ENCODE data around the gene PPP1R14D. TPM values are rescaled to one million over a fixed set of nuclear protein-coding genes. Genes with fewer than 3 reads are reported as not detected.

Gene PPP1R14D
- total RNA-seq, 4 donors from 2014 or later, result not detected

DNA sequence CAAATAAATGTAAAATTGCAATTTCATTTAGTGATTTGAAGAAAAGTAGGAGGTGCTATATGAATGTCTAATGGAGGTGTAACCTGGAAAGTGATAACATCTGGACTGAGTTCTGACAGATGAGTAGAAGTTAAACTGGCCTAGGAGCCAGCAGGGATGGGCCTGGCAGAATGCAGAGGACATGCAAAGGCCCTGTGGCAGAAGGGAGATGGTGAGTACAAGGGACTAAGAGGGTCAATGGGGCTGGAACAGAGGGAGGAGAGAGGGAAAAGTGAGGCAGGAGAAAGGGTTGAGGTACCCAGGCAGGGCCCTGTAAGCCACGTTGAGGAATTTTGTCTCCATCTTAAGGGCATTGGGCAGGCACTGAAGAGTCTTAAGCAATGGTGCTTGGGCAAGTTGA lies 3.4 kb upstream of the PPP1R14D start:
- no peaks in the 10 kb centered on the region for H3K4me1 ChIP-seq
- intact Hi-C loops (cut with DNase I), result no loop called here
- no peak for DNase-seq (ENCODE audit: extremely low spot score)
- TF ChIP-seq, protein P1, sequence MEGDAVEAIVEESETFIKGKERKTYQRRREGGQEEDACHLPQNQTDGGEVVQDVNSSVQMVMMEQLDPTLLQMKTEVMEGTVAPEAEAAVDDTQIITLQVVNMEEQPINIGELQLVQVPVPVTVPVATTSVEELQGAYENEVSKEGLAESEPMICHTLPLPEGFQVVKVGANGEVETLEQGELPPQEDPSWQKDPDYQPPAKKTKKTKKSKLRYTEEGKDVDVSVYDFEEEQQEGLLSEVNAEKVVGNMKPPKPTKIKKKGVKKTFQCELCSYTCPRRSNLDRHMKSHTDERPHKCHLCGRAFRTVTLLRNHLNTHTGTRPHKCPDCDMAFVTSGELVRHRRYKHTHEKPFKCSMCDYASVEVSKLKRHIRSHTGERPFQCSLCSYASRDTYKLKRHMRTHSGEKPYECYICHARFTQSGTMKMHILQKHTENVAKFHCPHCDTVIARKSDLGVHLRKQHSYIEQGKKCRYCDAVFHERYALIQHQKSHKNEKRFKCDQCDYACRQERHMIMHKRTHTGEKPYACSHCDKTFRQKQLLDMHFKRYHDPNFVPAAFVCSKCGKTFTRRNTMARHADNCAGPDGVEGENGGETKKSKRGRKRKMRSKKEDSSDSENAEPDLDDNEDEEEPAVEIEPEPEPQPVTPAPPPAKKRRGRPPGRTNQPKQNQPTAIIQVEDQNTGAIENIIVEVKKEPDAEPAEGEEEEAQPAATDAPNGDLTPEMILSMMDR (IDR thresholded peaks at IDR 0.05), result no peak
- no peak for TF ChIP-seq POLR2AphosphoS5 (IDR thresholded peaks at IDR 0.05)
- TF ChIP-seq POLR2A (IDR thresholded peaks at IDR 0.05; ENCODE audit: low read depth), result no peak
- TF ChIP-seq EP300 (IDR thresholded peaks at IDR 0.05), result no peak
- H3K36me3 ChIP-seq, result no peaks in the 10 kb centered on the region
- 50% methylated on average over 1 of the region's 1 CpG for WGBS
- no peaks in the 10 kb centered on the region for H3K9me3 ChIP-seq
- H3K27me3 ChIP-seq, result peaks cover 0 to 9% (median 0%) of the 10 kb centered on the region in 4 donors
- H3K4me3 ChIP-seq, result no peak overlapping the region
- no peak overlapping the region for H3K27ac ChIP-seq (replicated peaks in 1 of 4)

DNA sequence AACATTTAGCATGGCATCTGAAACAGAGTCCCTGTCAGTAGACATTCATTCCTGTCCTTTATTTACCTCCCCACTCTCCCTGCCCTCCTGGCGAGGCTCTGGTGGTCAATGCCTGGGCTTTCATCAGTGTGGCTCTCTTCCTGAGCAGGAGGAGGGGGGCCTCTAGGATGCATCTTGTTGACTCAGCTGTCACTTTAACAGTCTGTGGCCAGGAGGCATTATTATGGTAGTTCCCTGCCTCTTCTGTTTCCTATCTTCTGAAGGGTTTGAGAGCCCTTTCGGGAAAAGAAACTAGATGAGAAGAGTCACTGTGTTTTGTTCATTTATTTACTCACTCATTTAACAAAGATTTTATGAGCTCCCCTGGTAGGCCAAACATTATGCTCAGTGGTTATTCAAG lies 2.4 kb upstream of the PPP1R14D start:
- intact Hi-C loops (cut with DNase I), result no loop called here
- no peak overlapping the region for H3K27ac ChIP-seq (replicated peaks in 1 of 4)
- no peak overlapping the region for H3K4me3 ChIP-seq
- 77% methylated on average over 2 of the region's 2 CpGs for WGBS
- DNase-seq (ENCODE audit: extremely low spot score), result no peak
- H3K4me1 ChIP-seq, result no peaks in the 10 kb centered on the region
- TF ChIP-seq POLR2AphosphoS5 (IDR thresholded peaks at IDR 0.05) (no peak), POLR2A (IDR thresholded peaks at IDR 0.05; ENCODE audit: low read depth) (no peak), EP300 (IDR thresholded peaks at IDR 0.05) (no peak)
- TF ChIP-seq, protein P1 (IDR thresholded peaks at IDR 0.05), result no peak
- H3K27me3 ChIP-seq, result peaks cover 0 to 9% (median 0%) of the 10 kb centered on the region in 4 donors
- no peaks in the 10 kb centered on the region for H3K36me3 ChIP-seq
- no peaks in the 10 kb centered on the region for H3K9me3 ChIP-seq

DNA sequence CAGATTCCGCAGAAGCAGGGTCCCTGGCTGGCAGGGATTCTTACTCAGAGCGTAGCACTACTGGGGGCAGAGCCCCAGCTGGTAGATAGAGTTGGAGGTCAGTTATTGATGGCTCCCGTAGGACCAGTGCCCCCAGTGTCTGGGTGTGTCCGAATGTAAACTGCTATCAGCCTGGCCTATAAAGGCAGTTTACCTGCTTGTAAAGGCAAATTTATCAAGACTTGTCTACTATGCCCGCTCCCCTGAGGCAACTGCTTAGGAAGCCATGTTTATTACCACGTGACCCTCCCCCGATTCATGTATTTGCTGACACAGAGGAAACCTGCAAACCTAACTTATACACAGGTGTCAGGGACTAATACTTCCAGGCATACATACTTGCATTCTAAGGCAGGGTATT lies 607 bp upstream of the PPP1R14D start:
- TF ChIP-seq POLR2A (IDR thresholded peaks at IDR 0.05; ENCODE audit: low read depth), result no peak
- TF ChIP-seq POLR2AphosphoS5 (IDR thresholded peaks at IDR 0.05), result no peak
- no peak for TF ChIP-seq EP300 (IDR thresholded peaks at IDR 0.05)
- TF ChIP-seq, protein P1 (IDR thresholded peaks at IDR 0.05), result no peak
- no peak overlapping the region for H3K4me3 ChIP-seq
- no peak for DNase-seq (ENCODE audit: extremely low spot score)
- H3K9me3 ChIP-seq, result no peaks in the 10 kb centered on the region
- peaks cover 0 to 9% (median 0%) of the 10 kb centered on the region in 4 donors for H3K27me3 ChIP-seq
- intact Hi-C loops (cut with DNase I), result no loop called here
- no peaks in the 10 kb centered on the region for H3K4me1 ChIP-seq
- 83% methylated on average over 6 of the region's 7 CpGs for WGBS
- no peaks in the 10 kb centered on the region for H3K36me3 ChIP-seq
- no peak overlapping the region for H3K27ac ChIP-seq (replicated peaks in 1 of 4)

DNA sequence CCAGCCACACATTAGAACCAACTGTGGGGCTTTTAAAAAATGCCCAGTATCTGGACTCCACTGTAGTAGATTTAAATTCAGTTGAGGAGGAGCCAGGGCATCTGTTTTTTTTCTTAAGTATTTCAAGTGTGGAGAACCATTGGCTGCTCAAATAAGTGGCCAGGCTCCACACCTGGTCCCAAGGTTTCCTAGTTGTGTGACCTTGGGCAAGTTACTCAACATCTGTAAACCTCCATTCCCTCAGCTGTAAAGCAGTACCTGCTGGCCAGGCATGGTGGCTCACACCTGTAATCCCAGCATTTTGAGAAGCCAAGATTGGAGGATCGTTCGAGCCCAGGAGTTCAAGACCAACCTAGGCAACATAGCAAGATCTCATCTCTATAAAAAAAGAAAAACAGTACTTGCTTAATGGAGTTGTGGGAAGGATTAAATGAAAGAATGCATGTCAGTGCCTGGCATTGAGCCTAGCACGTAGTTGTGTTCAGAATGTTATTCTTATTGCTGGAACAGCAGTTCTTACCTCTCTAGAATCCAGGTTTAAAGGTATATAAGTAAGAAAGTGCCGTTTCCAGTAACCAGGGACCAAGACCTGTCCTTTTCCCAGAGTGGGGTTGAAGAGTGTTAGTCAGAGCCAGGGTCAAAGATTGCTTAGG lies 2.0 kb downstream of the PPP1R14D start:
- DNase-seq (ENCODE audit: extremely low spot score), result no peak
- TF ChIP-seq POLR2A (IDR thresholded peaks at IDR 0.05; ENCODE audit: low read depth), result no peak
- H3K9me3 ChIP-seq, result no peaks in the 10 kb centered on the region
- H3K36me3 ChIP-seq, result no peaks in the 10 kb centered on the region
- H3K27ac ChIP-seq (replicated peaks in 1 of 4), result no peak overlapping the region
- H3K4me3 ChIP-seq, result no peak overlapping the region
- H3K4me1 ChIP-seq, result no peaks in the 10 kb centered on the region
- intact Hi-C loops (cut with DNase I), result no loop called here
- 63% methylated on average over 4 of the region's 4 CpGs for WGBS
- H3K27me3 ChIP-seq, result peaks cover 0 to 9% (median 0%) of the 10 kb centered on the region in 4 donors

DNA sequence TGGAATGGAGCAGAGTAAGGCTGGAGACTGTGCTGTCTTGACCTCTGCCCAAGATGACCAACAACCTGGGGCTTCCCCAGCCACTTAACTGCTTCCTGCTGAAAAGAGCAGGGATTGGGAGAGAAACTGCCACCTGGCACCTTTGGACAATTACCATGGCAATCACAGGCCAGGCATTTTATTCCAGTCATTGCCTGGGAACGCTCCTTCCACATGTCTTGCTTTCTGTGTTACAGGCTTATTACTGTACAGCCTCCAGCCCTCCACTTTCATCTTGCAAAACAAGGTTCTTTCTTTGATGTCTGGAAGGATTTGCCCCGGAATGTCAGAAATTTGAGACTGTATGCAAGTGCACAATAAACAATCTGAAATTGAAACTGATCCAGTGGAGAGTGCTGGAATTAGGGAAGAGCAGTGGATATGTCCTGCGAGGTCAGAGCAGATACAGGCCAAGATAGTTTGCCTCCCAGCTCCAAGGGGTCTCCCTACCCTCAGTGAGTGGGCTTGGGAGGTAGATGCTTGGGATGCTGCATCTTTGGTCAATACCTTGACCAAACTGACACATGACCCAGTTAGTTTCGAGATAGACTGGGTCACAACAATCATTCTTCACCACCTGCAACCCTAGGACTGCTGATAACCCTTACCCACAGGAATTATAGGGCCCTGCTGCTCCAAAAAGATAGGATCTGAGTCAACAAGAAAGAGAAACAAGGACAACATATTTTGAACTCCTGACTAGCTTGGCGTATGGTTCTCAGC lies 2.7 kb downstream of the PPP1R14D start:
- WGBS, result 72% methylated on average over 3 of the region's 5 CpGs

More for the DNA sequence above, 2.7 kb downstream of the PPP1R14D start:
- Histone ChIP-seq H3K27me3 (peaks cover 0 to 9% (median 0%) of the 10 kb centered on the region in 4 donors), H3K4me3 (no peak overlapping the region), H3K9me3 (no peaks in the 10 kb centered on the region), H3K4me1 (no peaks in the 10 kb centered on the region), H3K36me3 (no peaks in the 10 kb centered on the region), H3K27ac (replicated peaks in 1 of 4) (no peak overlapping the region)
- DNase-seq (ENCODE audit: extremely low spot score), result no peak
- intact Hi-C loops (cut with DNase I), result no loop called here
- TF ChIP-seq, protein P1 (IDR thresholded peaks at IDR 0.05), result no peak
- no peak for TF ChIP-seq EP300 (IDR thresholded peaks at IDR 0.05)
- TF ChIP-seq POLR2AphosphoS5 (IDR thresholded peaks at IDR 0.05), result no peak
- no peak for TF ChIP-seq POLR2A (IDR thresholded peaks at IDR 0.05; ENCODE audit: low read depth)
